Stimulated activated CD4-positive, alpha-beta T cell treated with anti-CD3 and anti-CD28 coated beads, Interleukin-4, amount 100 ng/mL, for 1 hour (primary cell): ENCODE measurements around the gene FAM177B.

Experiments used
- DNase-seq: peaks from one replicate; pipeline ENCODE4 v3.0.0-alpha.2; 2020

The FAM177B gene

DNA sequence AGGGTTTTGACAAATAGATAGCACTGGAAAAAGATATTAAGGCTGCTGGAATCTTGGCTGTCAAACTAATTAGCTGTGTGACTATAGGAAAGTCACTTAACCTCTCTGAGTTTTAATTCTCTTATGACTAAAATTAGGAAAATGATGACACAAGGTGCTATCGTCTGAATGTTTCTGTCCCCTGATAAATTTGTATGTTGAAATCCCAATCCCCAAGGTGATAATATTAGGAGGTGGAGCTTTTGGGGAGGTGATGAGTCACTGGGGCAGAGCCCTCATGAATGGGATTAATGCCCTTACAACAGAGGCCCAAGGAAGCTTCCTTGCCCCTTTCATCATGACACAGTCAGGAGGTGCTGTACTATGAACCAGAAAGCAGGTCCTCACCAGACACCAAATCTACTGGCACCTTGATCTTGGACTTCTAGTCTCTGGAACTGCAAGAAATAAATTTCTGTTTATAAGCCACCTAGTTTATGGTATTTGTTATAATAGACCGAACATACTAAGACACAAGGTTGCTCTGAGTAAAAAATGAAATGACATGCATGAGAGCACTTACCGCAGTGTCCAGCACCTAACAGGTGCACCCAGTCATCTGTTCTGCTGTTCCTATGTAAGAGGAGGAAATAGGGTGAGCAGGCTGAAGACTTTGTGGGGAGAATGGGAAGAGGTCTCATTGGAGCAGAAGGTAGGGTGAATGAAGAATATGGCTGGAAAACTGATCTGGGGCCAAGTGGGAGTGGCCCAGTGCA lies 51.6 kb downstream of the FAM177B start:
- DNase-seq, result no peak

DNA sequence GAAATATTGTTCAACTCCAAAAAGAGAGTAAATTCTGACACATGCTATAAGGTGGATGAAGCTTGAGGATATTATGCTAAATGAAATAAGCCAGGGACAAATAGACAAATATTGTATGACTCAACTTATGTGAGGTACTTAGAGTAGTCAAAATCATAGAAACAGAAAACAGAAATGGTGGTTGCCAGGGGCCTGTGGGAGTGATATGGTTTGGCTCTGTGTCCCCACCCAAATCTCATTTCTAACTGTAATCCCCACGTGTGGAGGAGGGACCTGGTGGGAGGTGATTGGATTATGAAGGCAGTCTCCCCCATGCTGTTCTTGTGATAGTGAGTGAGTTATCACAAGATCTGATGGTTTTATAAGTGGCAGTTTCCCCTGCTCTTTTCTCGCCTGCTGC lies 53.1 kb downstream of the FAM177B start:
- DNase-seq, result no peak

DNA sequence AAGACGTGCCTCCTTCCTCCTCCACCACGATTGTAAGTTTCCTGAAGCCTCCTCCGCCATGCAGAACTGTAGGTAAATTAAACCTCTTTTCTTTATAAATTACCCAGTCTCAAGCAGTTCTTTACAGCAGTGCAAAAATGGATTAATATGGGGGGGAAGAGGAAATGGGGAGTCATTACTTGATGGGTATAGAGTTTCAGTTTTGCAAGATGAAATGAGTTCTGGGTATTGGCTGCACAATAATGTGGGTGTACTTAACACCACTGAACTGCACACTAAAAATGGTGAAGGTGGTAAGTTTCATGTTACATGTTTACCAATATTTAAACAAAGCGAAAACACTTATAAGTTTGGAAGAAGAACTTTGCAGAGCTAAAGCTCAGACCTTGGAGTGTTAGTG lies 53.5 kb downstream of the FAM177B start:
- DNase-seq, result no peak

DNA sequence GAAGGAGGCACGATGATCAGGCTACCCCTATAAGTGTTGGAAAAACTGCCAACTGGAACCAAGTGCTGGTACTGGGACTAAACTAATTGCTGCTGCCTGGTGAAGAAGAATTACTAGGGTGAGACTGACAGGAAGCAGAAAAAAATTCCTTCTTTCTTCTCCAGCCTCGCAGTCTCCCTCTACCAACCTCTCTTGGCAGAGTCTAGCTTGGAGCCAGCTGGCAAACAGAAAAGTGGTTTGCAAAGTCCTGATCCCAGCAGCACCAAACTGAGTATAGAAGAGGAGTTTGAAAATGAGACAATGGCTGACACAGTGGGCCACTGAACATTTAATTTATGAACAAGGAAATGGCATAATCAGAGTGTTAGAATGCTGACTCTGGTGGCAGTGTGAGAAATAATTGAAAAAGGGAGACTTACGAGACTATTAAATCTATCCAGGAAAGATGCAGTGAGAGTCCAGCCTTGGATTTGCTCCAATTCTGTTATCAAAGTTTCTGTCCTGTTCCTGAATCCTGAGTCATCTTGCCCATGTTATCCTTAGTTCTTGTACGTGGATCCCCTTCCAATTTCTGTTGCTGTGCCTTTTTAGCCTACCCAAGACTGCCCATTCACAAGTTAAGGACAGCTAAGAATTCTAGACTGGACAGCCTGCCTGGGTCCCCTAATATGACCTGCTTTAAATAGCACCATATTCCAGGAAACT lies 54.2 kb downstream of the FAM177B start:
- DNase-seq, result no peak

DNA sequence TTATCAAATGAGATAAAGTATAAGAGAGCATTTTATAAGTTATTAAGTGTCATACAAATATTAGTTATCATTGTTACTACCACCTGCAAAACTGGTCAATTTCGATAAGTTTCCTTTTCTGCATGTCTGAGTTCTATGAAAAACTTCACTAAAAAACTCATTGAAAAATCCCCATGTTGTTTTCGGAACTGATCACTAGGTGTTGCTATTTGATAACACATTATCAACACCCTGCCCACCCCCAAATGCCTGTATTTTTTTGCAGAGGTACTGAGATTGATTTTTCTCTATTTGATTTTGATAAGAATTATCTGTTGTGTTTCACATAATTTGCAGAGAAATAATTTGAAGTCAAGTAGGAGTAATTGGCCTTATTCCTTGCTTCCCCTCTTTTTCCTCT lies 55.7 kb downstream of the FAM177B start:
- DNase-seq, result no peak

DNA sequence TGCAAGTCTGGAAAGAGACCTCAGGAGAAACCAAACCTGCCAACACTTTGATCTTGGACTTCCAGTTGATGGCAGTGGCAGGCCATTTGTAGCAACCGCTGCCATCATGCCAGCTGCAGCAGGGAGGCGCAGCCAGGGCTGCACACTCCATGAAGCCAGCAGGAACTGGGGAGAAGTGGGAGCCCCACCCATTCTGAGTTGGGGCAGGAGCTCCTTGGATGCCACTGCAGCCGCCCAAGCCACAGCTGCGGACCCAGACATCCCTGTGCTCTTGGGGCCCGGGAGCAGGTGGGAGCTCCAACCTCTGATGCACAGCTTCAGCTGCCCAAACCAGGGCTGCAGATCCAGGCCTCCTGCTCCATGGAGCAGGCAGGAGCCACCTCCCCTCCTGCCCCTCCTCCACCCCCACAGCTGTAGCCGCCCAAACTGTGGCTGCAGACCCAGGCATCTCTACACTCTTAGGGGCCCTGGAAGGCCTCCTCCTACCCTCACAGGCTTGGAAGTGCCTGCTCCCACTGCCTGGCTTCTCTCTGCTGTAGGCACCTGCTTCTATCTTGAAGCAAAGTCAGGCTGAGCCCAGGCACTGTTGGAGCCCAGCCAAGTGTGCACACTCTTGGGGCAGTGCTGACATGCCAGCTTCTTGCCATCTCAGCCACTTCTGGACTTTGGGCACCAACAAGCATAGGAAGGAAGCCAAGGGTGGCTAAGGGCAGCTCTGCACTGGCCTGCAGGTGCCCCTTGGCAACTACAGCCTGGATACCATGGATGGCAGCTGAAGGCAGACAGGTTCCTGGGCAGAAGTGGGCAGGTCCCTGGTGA lies 57.9 kb downstream of the FAM177B start:
- DNase-seq, result no peak

DNA sequence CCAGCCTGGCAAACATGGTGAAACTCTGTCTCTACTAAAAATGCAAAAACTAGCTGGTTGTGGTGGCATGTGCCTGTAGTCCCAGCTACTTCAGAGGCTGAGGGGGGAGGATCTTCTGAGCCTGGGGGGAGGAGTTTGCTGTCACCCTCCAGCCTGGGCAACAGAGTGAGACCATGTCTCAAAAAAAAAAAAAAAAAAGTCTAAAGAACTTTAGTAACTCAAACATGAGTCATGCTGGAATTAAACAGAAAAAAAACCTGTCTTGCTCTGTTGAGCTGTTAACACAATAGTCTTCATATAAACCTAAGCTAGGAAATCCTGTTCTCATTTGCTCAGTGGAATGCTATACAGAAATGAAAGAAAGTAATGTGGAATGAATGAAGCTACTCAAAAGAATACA lies 61.1 kb downstream of the FAM177B start:
- DNase-seq, result peak; percentile 7

DNA sequence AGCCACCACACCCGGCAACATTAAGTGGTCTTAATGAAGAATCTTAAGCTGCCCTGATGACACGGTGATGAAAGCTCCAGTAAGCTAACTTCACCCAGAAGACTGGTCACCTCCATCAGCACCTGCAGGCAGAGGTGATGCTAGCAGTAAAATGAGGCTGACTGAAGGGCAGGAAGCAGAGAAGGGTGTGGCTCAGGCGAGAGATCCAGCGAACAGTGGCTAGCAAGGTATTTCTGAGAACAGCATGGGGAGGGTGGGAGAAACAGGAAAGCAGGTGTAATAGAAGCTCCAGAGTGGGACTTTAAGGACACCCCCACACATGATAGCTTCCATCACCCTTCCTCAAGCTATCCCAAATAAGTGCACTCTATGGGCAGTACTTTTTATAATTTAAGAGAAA lies 62.0 kb downstream of the FAM177B start:
- no peak for DNase-seq
